NCI-H2107 (cell line): Measurements from ENCODE around the gene ISL2.
"Not testable (repeated sequence)": the region's sequence is repeated elsewhere in the genome, so short reads cannot be mapped to it uniquely, and the experiment has no call there.

Experiments used
- DNase-seq: peaks from one replicate; lab custom pipeline; 2025; lab: John Stamatoyannopoulos, UW

The ISL2 gene

DNA sequence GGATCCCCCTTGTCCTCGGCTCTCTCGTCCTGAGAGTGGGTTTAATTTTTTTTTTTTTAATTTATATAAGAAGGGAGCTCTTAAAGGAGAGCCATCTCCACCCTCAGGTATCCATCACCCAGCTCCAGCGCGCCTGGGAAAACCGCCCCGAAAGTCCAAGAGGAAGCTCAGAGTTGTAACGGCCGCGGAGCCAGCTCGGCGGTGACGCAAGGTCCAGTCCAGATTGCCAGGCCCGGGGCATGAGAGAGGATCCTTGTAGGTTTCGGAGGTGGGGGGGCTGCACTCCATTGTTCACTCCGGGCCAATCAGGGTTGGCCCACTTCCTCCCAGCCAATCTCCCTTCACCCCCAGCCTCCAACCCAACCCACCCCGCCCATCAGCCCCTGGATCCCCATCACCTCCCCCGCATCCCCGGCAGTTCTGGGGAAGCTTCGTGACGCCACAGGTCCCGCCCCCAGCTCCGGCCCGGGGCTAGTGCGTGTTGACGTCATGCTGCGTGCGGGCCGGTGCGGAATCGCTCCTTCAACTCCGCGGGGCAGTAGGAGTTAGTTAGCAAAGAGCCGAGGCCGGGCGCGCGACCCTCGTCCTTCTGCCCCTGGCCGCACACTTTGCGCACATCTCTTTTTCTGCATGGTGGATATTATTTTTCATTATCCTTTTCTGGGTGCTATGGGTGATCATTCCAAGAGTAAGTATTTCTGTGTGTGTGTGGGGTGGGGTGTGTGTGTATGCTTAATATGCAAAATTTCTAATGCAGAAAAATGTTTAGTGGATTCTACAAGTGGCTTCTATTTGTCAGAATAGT lies at the start of gene ISL2:
ISL2 (plus strand) TSS at position 520 of the 805 bp plus-strand sequence; CDS start at position 631, 111 bp downstream.
- no peak for DNase-seq

DNA sequence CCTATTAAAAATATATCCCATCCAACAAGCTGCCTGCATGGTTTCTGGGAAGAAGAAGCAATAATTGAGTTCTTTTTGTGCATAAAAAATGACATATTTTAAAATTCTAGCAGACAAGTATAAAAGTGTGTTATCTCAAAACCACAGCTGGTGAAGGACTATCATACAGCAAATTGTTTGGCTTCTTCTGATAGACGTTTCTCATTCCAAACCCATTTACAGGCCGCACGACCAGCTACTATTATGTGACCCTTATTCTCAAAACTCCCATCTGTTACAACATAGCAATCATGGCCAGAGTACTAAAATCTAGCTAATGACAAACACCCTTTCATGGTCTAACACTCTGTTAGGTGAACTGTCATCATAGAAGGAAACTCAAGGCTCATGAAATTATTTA lies 47.0 kb upstream of the ISL2 start:
- no peak for DNase-seq

DNA sequence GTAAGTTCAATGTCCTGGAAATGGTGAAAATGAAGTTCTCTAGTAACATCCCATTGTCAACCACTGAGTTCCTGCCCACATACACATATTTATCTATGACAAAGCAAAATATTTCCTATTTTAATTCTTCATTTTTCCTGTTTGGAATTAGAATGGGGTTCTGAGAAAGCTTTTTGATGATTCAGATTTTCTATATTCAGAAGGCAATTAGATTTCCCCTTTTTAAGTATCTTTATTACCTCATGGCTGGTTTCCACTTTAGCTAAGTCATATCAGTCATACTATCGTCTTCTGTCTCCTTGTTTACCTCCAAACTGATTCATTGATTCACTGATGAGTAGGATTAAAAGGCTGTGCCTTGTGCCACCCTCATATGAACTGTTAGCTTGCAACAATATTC lies 43.2 kb upstream of the ISL2 start:
- no peak for DNase-seq

DNA sequence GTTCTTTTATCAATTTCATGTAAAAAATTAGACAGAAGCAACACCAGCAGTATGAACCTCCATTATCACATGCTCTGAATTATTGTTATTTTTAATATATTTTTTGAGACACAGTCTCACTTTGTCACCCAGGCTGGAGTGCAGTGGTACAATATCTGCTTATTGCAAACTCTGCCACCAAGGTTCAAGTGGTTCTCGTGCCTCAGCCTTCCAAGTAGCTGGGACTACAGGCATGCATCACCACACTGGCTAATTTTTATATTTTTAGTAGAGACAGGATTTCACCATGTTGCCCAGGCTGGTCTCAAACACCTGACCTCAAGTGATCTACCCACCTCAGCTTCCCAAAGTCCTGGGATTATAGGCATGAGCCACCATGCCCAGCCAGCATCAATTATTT lies 42.1 kb upstream of the ISL2 start:
- not testable (repeated sequence) for DNase-seq

DNA sequence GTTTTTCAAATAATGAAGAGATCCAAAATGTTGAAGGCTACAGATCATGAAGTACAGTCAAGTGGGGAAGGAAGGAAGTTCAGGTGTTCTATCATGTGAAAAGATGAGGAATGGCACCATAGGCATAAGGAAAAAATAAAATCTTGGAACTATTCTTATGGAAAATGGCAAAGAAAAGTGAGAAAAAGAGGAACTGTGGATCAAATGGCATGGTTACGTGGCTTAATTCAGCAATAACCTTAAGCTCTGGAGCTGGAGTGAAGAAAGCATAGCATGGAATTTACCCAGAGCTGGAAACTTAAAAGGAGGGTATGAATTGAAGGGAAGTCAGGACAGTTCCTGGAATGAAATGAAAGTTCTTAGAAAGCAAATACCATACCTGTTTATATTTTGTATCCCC lies 39.7 kb upstream of the ISL2 start:
- DNase-seq: no peak

DNA sequence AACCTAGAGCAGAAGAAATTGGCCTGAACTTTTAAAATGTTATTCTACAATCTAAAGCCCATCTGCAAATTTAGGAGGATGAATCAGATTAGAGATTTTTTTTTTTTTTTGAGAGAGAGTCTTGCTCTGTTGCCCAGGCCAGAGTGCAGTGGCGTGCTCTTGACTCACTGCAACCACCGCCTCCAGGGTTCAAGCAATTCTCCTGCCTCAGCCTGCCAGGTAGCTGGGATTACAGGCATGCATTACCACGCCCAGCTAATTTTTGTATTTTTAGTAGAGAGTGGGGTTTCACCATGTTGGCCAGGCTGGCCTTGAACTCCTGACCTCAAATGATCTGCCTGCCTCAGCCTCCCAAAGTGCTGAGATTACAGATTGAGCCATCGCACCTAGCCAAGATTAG lies 38.6 kb upstream of the ISL2 start:
- DNase-seq: not testable (repeated sequence)

DNA sequence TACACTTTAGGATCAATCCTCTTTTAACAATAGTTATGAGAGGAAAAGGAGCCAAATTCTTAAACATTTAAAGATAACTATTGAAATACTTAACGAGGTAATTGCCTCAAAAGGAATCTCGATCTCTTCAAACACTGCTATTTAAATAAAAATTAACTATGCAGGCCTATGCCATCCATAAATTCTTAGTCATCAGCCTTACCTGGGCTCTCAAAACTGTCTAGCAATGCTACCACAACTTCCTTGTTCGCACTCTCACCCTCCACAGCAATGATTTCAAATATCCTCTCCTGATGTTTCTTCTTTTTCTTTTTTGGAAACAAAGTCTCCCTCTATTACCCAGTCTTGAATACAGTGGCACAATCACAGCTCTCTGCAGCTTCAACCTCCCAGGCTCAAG lies 37.6 kb upstream of the ISL2 start:
- no peak for DNase-seq

DNA sequence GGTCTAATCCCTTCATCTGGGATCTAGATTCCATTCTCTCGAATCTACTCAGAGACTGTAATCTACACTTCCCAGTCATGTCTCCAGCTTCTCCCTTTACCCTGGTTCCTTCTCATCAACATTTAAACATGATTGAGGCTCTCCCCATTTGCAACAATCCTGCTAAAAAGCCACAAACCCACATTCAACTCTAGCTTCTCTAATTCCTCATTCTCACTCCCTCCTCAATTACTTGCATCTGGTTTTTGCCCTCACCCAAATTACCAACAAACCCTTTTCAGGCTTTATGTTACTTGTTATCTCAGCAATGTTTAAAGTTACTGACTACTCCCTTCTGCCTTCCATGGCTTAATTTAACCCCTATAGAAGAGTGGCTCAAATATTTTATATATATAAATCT lies 36.8 kb upstream of the ISL2 start:
- no peak for DNase-seq

DNA sequence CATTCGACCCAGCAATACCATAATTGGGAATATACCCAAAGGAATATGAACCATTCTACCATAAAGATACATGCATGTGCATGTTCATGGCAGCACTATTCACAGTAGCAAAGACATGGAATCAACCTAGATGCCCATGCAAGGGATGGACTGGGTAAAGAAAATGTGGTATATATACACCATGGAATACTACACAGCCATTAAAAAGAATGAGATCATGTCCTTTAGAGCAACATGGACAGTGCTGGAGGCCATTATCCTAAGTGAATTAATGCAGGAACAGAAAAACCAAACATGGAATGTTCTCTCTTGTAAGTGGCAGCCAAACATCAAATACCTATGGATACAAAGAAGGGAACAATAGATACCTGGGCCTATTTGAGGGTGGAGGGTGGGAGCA lies 32.7 kb upstream of the ISL2 start:
- DNase-seq: no peak

DNA sequence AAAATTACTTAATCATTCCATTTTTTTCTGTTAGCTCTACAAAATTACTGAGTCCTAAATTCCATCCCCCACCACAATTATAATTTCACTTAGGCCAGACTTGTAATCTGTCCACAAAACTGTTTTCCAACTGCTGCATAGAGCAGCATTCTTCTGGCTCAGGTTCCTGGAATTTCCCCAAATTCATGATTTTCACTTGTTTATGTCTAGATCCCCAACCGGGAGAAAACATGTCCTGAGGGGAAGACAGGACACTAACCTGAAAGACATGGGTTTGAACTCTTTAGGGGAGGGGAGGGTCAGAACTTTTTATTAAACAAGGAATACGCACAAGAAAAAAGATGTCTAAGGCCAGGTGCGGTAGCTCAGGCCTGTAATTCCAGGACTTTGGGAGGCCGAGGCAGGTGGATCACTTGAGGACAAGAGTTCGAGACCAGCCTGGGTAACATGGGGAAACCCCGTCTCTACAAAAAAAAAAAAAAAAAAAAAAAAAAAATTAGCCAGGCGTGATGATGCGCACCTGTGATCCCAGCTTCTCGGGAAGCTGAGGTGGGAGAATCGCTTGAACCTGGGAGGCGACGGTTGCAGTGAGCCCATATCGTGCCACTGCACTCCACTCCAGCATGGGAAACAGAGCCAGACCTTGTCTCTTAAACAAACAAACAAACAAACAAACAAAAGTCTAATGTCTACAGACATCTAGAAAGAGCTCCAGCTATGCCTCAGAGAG lies 26.8 kb upstream of the ISL2 start:
- DNase-seq: no peak

DNA sequence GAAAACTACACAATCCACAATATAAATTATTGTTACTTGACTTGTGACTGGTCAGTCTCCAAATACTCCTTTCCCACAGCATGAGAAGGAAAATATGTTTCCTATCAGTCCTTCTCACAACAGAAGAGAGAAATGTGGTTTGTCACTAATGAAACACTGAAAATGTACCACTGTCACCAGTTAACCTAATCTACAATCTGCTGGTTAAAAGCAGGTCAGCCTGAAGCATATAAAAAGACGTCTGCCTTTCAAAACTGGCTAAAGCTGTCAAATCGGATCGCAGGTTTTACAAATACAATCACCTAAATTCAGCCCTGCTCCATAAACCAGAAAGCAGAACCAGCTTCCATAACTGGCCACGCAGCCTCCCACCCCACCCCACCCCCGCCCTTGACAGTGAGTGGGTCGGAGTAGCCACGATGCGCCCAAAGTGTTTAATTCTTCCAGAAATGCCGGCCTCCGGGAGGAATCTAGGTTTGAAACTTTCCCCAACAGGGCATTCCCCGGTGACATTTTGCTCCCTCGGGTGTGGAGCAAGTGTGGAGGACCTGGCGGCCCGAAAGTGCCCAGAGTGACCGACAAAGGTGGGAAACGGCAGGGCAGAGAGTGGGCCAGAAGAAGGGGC lies 26.0 kb upstream of the ISL2 start:
- DNase-seq: no peak

DNA sequence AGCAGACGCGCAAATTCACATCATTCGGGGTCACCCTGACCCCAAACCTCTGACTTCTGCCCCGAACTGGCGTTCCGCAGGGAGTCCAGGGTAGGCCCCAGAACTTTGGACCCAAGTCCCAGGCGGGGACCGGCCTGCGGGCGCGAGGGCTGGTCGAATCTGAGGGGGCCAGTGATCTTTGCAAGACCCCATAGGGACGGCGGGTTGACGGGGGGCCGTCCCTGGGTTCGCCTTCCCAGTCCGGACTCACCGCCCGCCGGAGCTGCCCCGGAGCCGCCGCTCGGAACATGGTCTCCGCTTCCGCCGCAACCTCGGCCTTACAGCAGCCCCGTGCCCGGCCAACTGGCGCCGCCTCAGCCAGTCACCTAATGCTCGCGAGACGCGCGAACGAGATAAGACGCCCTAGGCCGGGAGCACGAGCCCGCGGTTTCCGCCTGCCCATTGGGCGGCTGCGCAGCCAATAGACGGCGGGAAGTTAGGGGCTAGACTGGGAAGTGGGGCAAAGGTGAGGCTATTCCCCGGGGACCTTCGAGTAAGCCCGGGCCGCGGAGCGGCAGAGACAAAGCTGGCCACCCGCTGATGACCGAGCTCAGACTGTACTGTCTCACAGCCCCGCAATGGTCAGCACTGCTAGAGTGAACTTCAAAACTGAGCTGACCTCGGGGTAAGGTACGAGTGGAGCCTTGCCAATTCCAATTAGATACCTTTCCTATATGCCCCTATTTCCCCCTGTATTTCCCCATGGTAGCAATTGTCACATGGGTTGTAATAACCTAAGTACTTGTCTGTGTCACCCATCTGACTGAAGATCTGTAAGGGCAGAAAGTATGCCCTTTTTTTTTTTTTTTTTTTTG lies 25.2 kb upstream of the ISL2 start, which contains the start of gene ETFA:
ETFA (minus strand) TSS at position 370 of the 854 bp plus-strand sequence; CDS start at position 289, 81 bp downstream.
- peak; percentile 71 for DNase-seq

DNA sequence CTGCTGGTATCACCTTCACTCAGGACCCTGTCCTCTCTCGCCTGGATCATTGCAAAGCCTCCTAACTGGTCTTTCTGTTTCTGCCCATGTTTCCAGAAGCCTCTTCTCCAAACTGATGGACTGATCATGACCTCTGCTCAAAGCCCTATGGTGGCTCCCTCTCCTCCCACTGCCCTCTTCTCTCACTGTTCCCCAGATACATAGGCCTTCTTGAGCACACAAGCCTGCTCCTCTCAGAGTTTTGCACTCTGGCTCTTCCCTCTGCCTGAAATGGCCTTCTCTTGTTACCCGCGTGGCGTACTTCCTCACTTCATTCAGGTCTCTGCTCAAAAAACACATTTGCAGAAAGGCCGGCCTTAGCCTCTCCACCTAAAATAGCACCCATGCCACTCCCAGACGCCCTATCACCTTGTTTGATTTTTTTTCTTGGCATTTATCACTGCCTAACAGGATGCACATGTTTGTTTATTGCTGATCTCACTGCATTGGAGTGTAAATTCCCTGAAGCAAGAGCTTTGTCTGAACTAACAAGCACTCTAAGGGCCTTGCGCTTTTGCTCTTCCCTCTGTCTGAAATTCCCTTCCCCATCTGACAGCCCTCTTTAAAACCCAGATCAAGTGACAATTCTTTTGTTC lies 23.9 kb upstream of the ISL2 start:
- DNase-seq: no peak

DNA sequence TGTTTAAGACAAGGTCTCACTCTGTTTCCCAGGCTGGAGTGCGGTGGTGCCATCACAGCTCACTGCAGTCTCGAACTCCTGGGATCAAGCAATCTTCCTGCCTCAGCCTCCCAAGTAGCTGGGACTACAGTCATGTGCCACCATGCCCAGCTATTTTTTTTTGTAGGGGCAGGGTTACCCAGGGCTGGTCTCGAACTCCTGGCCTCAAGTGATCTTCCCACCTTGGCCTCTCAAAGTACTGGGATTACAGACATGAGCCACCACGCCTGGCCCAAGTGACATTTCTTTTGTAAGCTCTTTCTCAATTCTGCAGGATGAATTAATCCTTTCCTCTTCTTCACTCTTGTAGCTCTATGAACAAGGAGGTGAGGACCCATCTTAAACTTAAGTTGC lies 23.4 kb upstream of the ISL2 start:
- not testable (repeated sequence) for DNase-seq

DNA sequence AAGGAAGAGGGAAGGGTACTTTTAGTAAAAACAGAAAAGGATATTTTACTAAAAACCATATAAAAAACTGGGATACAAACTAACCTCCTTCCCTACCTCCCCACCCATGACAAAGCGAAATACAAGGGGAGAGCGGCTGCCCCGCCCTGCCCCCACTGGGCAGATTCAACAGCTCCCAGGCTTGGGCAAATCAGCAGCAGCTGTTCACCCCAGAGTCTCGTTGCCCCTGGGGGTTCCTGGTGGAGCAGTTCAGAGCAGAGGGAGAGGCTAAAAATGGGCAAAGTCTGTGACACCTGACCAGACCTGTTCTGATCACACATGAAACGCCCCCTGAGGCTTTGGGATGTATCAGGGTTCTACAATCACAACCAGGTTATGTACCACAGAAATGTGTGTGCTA lies 22.8 kb upstream of the ISL2 start:
- DNase-seq: no peak

DNA sequence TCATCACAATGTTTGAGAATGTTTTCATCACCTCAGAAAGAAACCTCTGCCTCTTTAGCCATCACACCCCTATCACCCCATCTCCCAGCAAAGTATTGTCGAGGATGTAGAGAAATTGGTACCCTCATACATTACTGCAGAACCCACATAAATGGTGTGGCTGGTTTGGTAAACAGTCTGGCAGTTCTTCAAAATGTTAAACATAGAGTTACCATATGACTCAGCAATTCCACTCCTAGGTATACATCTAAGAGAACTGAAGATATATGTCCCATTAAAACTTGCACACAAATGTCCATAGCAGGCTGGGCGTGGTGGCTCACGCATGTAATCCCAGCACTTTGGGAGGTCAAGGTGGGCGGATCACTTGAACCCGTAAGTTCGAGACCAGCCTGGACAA lies 16.6 kb upstream of the ISL2 start:
- no peak for DNase-seq

DNA sequence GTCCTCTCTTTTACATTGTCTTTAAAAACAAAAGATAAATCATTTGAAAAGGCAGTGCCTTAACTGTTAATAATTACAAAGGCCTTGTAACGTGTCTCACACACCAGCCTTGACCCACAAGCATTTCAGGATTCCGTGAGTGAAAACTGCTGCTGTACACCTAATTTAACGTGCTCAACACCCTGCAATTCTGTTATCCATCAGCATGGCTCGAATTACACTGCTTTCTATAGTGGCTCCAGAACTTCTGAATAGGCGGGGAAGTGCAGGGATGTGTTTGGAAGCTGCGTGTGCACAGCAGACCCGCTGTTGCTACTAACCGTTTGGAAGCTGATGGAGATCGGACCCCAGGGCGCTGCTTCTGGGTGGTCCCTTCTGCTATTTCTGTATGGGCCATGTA lies 15.4 kb upstream of the ISL2 start:
- no peak for DNase-seq

DNA sequence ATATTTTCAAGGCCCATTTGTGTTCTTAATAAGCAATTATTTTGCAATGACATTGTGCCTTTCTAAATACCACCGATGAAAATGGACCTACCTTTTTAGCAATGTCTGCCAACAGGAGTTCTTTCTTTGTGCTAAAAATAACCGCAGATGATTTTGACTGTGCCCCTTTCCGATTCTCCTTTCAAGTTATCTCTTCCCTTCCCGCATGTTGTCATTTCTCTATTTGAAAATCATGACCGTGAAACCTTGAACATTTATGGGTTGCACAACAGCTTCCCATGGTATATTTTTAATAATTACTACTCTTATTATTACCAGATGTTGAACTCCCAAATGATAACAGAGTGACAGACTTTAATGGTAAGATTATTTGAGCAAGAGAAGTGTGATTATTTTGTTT lies 15.0 kb upstream of the ISL2 start:
- DNase-seq: no peak

DNA sequence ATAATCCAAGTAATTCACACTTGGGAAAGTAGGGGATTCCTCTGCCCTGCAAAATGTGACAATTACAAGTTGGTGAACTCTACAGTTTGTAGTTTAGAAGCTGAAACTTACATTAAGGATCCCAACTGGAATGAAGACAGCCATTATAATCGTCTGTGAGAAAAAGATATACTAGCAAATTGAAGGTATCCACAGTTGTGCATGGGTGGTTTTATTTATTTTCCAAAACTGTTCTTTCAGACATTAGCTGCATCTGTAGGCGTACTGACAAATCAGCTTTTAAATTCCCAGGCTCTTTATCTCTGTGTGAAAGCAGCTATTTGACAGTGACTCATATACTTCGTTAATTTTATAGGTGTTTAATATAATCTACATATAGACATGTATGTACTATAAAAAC lies 12.5 kb upstream of the ISL2 start:
- no peak for DNase-seq

DNA sequence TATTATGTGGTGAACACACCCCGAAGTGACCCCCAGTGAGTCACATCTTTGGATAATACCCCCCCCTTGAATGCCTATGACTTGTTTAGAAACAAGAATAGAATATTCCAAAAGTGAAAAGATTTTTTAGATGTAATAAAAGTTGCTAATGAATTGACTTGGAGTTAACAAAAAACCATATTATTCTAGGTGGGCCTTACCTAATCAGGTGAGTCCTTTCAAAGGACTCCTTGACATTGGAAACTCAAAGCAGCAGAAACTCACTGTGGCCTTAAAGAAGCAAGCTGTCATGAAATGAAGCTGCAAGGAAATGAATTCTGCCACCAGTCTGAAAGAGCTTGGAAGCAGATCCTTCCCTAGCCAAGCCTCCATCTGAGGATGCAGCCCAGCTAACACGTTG lies 10.9 kb upstream of the ISL2 start:
- no peak for DNase-seq
